ENCODE results near the gene PPM1N.

PPM1N gene

GRCh38 chr19:45542234-45542668 lies 44.0 kb downstream of the PPM1N start:
- peak in 1 of 3 experiments; percentile 1 for DNase-seq

GRCh38 chr19:45547211-45547770 lies 49.0 kb downstream of the PPM1N start:
- no peak for DNase-seq

GRCh38 chr19:45547965-45548609 lies 49.8 kb downstream of the PPM1N start:
- no peak for DNase-seq
